ENCODE data around the gene PPP1R26. TPM values are rescaled to one million over a fixed set of nuclear protein-coding genes. Genes with fewer than 3 reads are reported as not detected.

Gene PPP1R26
- polyA plus RNA-seq, 1 of the 3 experiments (the other 2 are of a cell fraction), result 20.1 TPM

DNA sequence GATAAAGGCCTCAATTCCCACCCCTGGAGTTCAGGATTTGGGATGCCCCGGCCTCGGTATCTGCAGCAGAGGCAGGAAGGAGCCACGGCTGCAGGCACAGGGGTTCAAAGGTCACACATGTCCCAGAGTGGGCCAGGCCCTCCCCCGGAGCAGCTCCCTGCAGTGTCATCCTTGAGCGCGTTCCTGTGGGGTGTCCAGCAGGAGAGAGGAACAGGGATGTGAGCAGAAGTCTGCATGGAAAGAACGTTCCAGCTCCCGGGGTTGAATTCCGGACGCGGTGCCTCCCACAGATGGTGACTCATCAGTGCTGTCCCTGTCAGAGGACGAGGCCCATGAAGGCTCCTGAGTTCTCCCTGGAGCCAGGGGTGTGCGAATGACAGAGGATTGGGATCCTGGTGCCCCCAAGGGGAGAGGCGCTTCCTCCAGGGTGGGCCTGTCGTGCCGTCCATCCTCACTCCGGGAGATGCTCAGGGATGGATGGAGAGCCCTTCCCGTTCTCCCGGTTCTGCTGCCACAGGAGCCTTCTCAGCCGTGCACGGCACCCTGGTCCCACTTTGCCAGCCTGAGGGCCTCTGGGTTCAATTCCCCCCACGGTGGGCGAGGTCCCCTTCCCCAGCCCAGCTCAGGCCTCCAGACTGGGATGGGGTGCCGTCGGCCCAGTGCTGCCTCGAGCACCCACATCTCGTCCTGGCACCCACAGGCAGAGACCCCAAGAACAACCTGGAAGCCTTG, 44.7 kb downstream of the PPP1R26 start (continued):
- TF ChIP-seq RXRA (IDR thresholded peaks at IDR 0.05; ENCODE audit: borderline replicate concordance, low read depth) (no peak), GABPA (IDR thresholded peaks at IDR 0.05; ENCODE audit: low read depth) (no peak), GATA2 (CRISPR knock-in tag; IDR thresholded peaks at IDR 0.05) (no peak)
- TF ChIP-seq, protein P1, sequence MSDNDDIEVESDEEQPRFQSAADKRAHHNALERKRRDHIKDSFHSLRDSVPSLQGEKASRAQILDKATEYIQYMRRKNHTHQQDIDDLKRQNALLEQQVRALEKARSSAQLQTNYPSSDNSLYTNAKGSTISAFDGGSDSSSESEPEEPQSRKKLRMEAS (IDR thresholded peaks at IDR 0.05; ENCODE audit: low read depth), result no peak
- TF ChIP-seq, protein P2, sequence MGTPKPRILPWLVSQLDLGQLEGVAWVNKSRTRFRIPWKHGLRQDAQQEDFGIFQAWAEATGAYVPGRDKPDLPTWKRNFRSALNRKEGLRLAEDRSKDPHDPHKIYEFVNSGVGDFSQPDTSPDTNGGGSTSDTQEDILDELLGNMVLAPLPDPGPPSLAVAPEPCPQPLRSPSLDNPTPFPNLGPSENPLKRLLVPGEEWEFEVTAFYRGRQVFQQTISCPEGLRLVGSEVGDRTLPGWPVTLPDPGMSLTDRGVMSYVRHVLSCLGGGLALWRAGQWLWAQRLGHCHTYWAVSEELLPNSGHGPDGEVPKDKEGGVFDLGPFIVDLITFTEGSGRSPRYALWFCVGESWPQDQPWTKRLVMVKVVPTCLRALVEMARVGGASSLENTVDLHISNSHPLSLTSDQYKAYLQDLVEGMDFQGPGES (IDR thresholded peaks at IDR 0.05; ENCODE audit: low read depth, low read length), result no peak

DNA sequence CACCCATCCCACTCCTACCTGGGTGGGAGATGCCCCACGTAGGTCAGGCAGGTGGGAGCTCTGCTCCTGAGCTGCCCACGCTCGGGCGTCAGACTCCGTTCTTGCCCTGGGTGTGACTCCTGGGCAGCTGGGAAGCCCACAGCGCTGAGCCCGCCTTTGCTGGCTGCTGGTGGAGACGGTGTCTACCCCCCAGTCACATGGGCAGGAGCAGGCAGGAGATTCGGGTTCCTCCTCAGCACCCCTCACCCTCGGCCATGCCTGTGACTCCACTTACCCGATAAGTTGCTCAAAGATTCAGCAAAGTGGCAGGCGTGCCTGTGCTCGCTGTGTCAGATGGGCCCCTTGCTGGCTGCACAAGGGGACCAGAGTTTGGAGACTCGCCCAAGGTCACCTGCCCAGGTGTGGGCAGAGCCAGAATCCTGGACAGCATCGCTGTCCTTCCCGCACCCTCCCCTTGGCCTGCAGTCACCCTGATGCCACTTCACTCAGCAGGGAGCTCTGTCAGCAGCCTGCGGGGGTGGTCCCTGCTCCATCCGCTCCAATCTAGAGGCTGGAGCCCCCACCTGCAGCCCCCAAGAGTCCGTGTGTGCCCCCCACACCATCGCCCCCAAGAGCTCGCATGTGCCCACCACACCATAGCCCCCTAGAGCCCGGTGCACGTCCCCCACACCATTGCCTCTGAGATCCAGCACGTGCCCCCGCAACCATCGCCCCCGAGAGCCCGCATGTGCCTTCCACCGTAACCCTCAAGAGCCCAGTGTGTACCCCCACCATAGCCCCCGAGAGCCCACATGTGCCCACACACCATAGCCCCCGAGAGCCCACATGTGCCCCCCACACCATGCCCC, 45.9 kb downstream of the PPP1R26 start:
- no peaks in the 10 kb centered on the region for H3K9me3 ChIP-seq
- H3K4me1 ChIP-seq (ENCODE audit: control insufficient read depth in 1 of 2, insufficient read depth in 2 of 2, low read depth in 1 of 2, low read length in 1 of 2), result no peaks in the 10 kb centered on the region; a peak in 1 of 4 replicates
- no peaks in the 10 kb centered on the region for H3K79me2 ChIP-seq (ENCODE audit: insufficient read depth)
- POLR2A ChIA-PET, result no interaction called here
- H3K36me3 ChIP-seq (replicated peaks in 1 of 2; ENCODE audit: control insufficient read depth in 1 of 2, insufficient read depth in 2 of 2, low read length in 1 of 2), result no peaks in the 10 kb centered on the region
- H4K20me1 ChIP-seq (ENCODE audit: insufficient read depth), result no peaks in the 10 kb centered on the region
- H3K9ac ChIP-seq, result no peak overlapping the region
- H3K27me3 ChIP-seq (ENCODE audit: insufficient read depth), result no peaks in the 10 kb centered on the region
- no peak overlapping the region for H3K4me2 ChIP-seq
- H2AFZ ChIP-seq (ENCODE audit: low read depth), result no peak overlapping the region
- no peak overlapping the region for H3K4me3 ChIP-seq (ENCODE audit: low read depth in 2 of 2, low read length in 1 of 2)
- no peak for DNase-seq
- no peak overlapping the region for H3K27ac ChIP-seq (ENCODE audit: low read depth in 2 of 2, low read length in 1 of 2)
- no peaks in the 10 kb centered on the region for H3F3A ChIP-seq (replicated peaks; ENCODE audit: insufficient read depth)
- WGBS (ENCODE audit: low lambda C conversion rate), result 66% methylated on average over 17 of the region's 31 CpGs
- no peaks in the 10 kb centered on the region for H3K9me2 ChIP-seq
- CTCF ChIA-PET, result interaction anchor here (1.0 to 1.9 kb wide), 2 partner anchors 25 to 113 kb away, joined by 3 to 4 read pairs; partner anchors contain the start of gene MRPS2
- TF ChIP-seq, protein P3, sequence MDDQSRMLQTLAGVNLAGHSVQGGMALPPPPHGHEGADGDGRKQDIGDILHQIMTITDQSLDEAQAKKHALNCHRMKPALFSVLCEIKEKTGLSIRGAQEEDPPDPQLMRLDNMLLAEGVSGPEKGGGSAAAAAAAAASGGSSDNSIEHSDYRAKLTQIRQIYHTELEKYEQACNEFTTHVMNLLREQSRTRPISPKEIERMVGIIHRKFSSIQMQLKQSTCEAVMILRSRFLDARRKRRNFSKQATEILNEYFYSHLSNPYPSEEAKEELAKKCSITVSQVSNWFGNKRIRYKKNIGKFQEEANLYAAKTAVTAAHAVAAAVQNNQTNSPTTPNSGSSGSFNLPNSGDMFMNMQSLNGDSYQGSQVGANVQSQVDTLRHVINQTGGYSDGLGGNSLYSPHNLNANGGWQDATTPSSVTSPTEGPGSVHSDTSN (IDR thresholded peaks at IDR 0.05), result no peak
- no peak for TF ChIP-seq GABPA (IDR thresholded peaks at IDR 0.05; ENCODE audit: low read depth)
- TF ChIP-seq NRF1 (IDR thresholded peaks at IDR 0.05; ENCODE audit: low read depth, low read length), result no peak
- TF ChIP-seq, protein P4, sequence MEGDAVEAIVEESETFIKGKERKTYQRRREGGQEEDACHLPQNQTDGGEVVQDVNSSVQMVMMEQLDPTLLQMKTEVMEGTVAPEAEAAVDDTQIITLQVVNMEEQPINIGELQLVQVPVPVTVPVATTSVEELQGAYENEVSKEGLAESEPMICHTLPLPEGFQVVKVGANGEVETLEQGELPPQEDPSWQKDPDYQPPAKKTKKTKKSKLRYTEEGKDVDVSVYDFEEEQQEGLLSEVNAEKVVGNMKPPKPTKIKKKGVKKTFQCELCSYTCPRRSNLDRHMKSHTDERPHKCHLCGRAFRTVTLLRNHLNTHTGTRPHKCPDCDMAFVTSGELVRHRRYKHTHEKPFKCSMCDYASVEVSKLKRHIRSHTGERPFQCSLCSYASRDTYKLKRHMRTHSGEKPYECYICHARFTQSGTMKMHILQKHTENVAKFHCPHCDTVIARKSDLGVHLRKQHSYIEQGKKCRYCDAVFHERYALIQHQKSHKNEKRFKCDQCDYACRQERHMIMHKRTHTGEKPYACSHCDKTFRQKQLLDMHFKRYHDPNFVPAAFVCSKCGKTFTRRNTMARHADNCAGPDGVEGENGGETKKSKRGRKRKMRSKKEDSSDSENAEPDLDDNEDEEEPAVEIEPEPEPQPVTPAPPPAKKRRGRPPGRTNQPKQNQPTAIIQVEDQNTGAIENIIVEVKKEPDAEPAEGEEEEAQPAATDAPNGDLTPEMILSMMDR (IDR thresholded peaks at IDR 0.05), result no peak
- TF ChIP-seq FOXJ3 (CRISPR knock-in tag; IDR thresholded peaks at IDR 0.05), result no peak
- no peak for TF ChIP-seq FOSL2 (IDR thresholded peaks at IDR 0.05; ENCODE audit: borderline replicate concordance, low read depth)
- TF ChIP-seq, protein P2 (IDR thresholded peaks at IDR 0.05; ENCODE audit: low read depth, low read length), result no peak
- TF ChIP-seq, protein P5, sequence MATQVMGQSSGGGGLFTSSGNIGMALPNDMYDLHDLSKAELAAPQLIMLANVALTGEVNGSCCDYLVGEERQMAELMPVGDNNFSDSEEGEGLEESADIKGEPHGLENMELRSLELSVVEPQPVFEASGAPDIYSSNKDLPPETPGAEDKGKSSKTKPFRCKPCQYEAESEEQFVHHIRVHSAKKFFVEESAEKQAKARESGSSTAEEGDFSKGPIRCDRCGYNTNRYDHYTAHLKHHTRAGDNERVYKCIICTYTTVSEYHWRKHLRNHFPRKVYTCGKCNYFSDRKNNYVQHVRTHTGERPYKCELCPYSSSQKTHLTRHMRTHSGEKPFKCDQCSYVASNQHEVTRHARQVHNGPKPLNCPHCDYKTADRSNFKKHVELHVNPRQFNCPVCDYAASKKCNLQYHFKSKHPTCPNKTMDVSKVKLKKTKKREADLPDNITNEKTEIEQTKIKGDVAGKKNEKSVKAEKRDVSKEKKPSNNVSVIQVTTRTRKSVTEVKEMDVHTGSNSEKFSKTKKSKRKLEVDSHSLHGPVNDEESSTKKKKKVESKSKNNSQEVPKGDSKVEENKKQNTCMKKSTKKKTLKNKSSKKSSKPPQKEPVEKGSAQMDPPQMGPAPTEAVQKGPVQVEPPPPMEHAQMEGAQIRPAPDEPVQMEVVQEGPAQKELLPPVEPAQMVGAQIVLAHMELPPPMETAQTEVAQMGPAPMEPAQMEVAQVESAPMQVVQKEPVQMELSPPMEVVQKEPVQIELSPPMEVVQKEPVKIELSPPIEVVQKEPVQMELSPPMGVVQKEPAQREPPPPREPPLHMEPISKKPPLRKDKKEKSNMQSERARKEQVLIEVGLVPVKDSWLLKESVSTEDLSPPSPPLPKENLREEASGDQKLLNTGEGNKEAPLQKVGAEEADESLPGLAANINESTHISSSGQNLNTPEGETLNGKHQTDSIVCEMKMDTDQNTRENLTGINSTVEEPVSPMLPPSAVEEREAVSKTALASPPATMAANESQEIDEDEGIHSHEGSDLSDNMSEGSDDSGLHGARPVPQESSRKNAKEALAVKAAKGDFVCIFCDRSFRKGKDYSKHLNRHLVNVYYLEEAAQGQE (IDR thresholded peaks at IDR 0.05; ENCODE audit: low read depth, low read length), result no peak
- no peak for TF ChIP-seq MEF2A (IDR thresholded peaks at IDR 0.05; ENCODE audit: borderline replicate concordance, low read depth)
- no peak for TF ChIP-seq TCF12 (IDR thresholded peaks at IDR 0.05)
- TF ChIP-seq JUND (IDR thresholded peaks at IDR 0.05), result no peak
- no peak for TF ChIP-seq NFIC (IDR thresholded peaks at IDR 0.05; ENCODE audit: borderline replicate concordance)
- no peak for TF ChIP-seq POLR2AphosphoS5 (IDR thresholded peaks at IDR 0.05; ENCODE audit: low read depth, low read length)
- no peak for TF ChIP-seq ELF1 (IDR thresholded peaks at IDR 0.05)
- TF ChIP-seq, protein P6, sequence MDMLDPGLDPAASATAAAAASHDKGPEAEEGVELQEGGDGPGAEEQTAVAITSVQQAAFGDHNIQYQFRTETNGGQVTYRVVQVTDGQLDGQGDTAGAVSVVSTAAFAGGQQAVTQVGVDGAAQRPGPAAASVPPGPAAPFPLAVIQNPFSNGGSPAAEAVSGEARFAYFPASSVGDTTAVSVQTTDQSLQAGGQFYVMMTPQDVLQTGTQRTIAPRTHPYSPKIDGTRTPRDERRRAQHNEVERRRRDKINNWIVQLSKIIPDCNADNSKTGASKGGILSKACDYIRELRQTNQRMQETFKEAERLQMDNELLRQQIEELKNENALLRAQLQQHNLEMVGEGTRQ (IDR thresholded peaks at IDR 0.05; ENCODE audit: borderline replicate concordance, low read depth, low read length), result no peak
- no peak for TF ChIP-seq TAF1 (IDR thresholded peaks at IDR 0.05; ENCODE audit: borderline replicate concordance, low read depth, low read length)
